ENCODE results near the gene SLIT1. TPM values are rescaled to one million over a fixed set of nuclear protein-coding genes. Genes with fewer than 3 reads are reported as not detected.

The SLIT1 gene
- total and polyA plus RNA-seq, 2 of the 8 experiments (the other 6 are each of a cell fraction or from before 2014, with no cell fraction given), result 0.70 to 0.88 TPM

GRCh38 chr10:97190450-97190849, 4.7 kb upstream of the SLIT1 start:
- no peak overlapping the region for H2BK12ac ChIP-seq (ENCODE audit: low read depth, low read length)
- H3K4me2 ChIP-seq (ENCODE audit: insufficient read depth in 1 of 2, low read depth in 2 of 2, low read length in 2 of 2), result no peak overlapping the region
- no peaks in the 10 kb centered on the region for H3K36me3 ChIP-seq (ENCODE audit: control insufficient read depth in 2 of 4, insufficient read depth in 4 of 4, low read length in 3 of 4)
- H3K79me2 ChIP-seq (ENCODE audit: control insufficient read depth in 1 of 2, insufficient read depth in 2 of 2, low read length in 2 of 2), result no peaks in the 10 kb centered on the region
- H4K5ac ChIP-seq (ENCODE audit: insufficient read length, low read depth, low read length), result no peak overlapping the region
- H2AFZ ChIP-seq (ENCODE audit: low read length), result no peak overlapping the region
- no peak overlapping the region for H4K8ac ChIP-seq (ENCODE audit: extremely low read depth, insufficient read depth, low read length)
- no peak overlapping the region for H2BK15ac ChIP-seq (ENCODE audit: low read length)
- no peaks in the 10 kb centered on the region for H3K79me1 ChIP-seq (ENCODE audit: low read depth, low read length)
- DNase-seq (ENCODE audit: low read depth in 1 of 2, low spot score in 2 of 2) (no peak), FAIRE-seq (no peak)
- H3K18ac ChIP-seq (ENCODE audit: extremely low read depth, low read length), result no peak overlapping the region
- H3K4ac ChIP-seq (replicated peaks; ENCODE audit: insufficient read length, low read depth, low read length), result no peak overlapping the region
- no peak overlapping the region for H3K27ac ChIP-seq (ENCODE audit: low read depth, low read length)
- POLR2A ChIA-PET (ENCODE audit: partially characterized antibody), result interaction anchor here (0.5 to 1.5 kb wide), 2 partner anchors 15 to 157 kb away, joined by 3 to 8 read pairs; no protein-coding TSS in a partner anchor
- H2BK5ac ChIP-seq (ENCODE audit: low read depth, low read length), result no peak overlapping the region
- CTCF ChIA-PET (ENCODE audit: partially characterized antibody), result interaction anchor here (0.6 to 2.1 kb wide), 11 partner anchors 10 to 427 kb away, joined by 3 to 10 read pairs (median 3); no protein-coding TSS in a partner anchor
- no peak for TF ChIP-seq CTBP2 (IDR thresholded peaks at IDR 0.05; ENCODE audit: borderline replicate concordance, insufficient read depth, insufficient read length, low read length)
- TF ChIP-seq HDAC2 (IDR thresholded peaks at IDR 0.05; ENCODE audit: borderline replicate concordance in 1 of 2, low read depth in 2 of 2, low read length in 2 of 2), result no peak
- TF ChIP-seq ASH2L (IDR thresholded peaks at IDR 0.05; ENCODE audit: low read length), result no peak
- no peak for TF ChIP-seq SUZ12 (IDR thresholded peaks at IDR 0.05; ENCODE audit: low read length)
- no peak for TF ChIP-seq NRF1 (IDR thresholded peaks at IDR 0.05; ENCODE audit: low read depth, low read length)
- H4K20me1 ChIP-seq (replicated peaks in 1 of 2; ENCODE audit: control insufficient read depth in 1 of 2, insufficient read depth in 2 of 2, low read length in 2 of 2), result peaks cover 0 to 4% of the 10 kb centered on the region in 2 experiments
- WGBS, 2 experiments (ENCODE audit: extremely low coverage in 1 of 2, insufficient coverage in 1 of 2, insufficient read length in 1 of 2, insufficient replicate concordance in 2 of 2, low coverage in 1 of 2, low lambda C conversion rate in 2 of 2, missing lambda C conversion rate in 1 of 2), result 98% methylated on average over 2 of the region's 2 CpGs; no CpG with 5 or more reads in 1 of the 2 experiments
- no peak overlapping the region for H2AK5ac ChIP-seq (ENCODE audit: low read depth, low read length)
- no peak overlapping the region for H3K9ac ChIP-seq (replicated peaks in 1 of 4; ENCODE audit: extremely low read depth in 1 of 4, low read depth in 3 of 4, low read length in 3 of 4)
- H3K27me3 ChIP-seq (replicated peaks in 1 of 4; ENCODE audit: control insufficient read depth in 3 of 4, extremely low read depth in 1 of 4, insufficient read depth in 3 of 4, low read length in 3 of 4), result peaks cover 11 to 29% (median 26%) of the 10 kb centered on the region in 4 experiments
- H3K4me3 ChIP-seq (ENCODE audit: extremely low read depth in 1 of 4, insufficient read depth in 2 of 4, low read depth in 3 of 4, low read length in 4 of 4), result no peak overlapping the region
- no peak overlapping the region for H3K14ac ChIP-seq (ENCODE audit: insufficient read length)
- no peak overlapping the region for H4K91ac ChIP-seq (replicated peaks; ENCODE audit: insufficient read length, low read length)
- no peak overlapping the region for H2BK20ac ChIP-seq (ENCODE audit: low read length)
- no peaks in the 10 kb centered on the region for H3K9me3 ChIP-seq (ENCODE audit: insufficient read depth in 2 of 2, low read depth in 1 of 2, low read length in 1 of 2)
- H3K56ac ChIP-seq (replicated peaks; ENCODE audit: insufficient read length, low read depth, low read length), result no peak overlapping the region
- H3K4me1 ChIP-seq (replicated peaks in 1 of 4; ENCODE audit: control insufficient read depth in 3 of 4, insufficient read depth in 4 of 4, low read length in 3 of 4), result peaks cover 0 to 17% (median 5%) of the 10 kb centered on the region in 4 experiments; a peak in 5 of 7 replicates
- H3K23ac ChIP-seq (ENCODE audit: insufficient read length), result no peak overlapping the region
- H3K23me2 ChIP-seq (ENCODE audit: low read depth, low read length), result peaks cover 8% of the 10 kb centered on the region; the same call in 1 of the 2 replicates
- no peak overlapping the region for H2BK120ac ChIP-seq (replicated peaks; ENCODE audit: low read depth, low read length)

Data from H1 (cell line).